SJSA1 (cell line): ENCODE measurements around the gene BZW1. TPM values are rescaled to one million over a fixed set of nuclear protein-coding genes. Genes with fewer than 3 reads are reported as not detected.
"Not testable (repeated sequence)": the region's sequence is repeated elsewhere in the genome, so short reads cannot be mapped to it uniquely, and the experiment has no call there.

Experiments used
- DNase-seq, 2 experiments: peaks; one replicate each; pipeline ENCODE4 v3.0.0-alpha.2; 2015 to 2020; ENCODE audit warnings: low spot score in 2 of 2, low read depth in 1 of 2
- H3K27ac ChIP-seq: fragments of 250-450 bp; sonication (Bioruptor Pico); 2 replicates; pipeline ENCODE4 v1.5.1; 2020; ENCODE audit warnings: mild to moderate bottlenecking, moderate library complexity
- H3K27me3 ChIP-seq: fragments of 250-450 bp; sonication (Bioruptor Pico); replicated peaks from 2 replicates; pipeline ENCODE4 v1.5.1; 2020; ENCODE audit warnings: mild to moderate bottlenecking, moderate library complexity
- H3K36me3 ChIP-seq: fragments of 250-450 bp; sonication (Bioruptor Pico); 2 replicates; pipeline ENCODE4 v1.5.1; 2020; ENCODE audit warnings: mild to moderate bottlenecking
- H3K4me1 ChIP-seq: fragments of 250-450 bp; sonication (Bioruptor Pico); replicated peaks from 2 replicates; pipeline ENCODE4 v1.6.1; 2021; ENCODE audit warnings: mild to moderate bottlenecking
- H3K4me3 ChIP-seq: fragments of 250-450 bp; sonication (Bioruptor Pico); 2 replicates; pipeline ENCODE4 v1.5.1; 2020; ENCODE audit warnings: mild to moderate bottlenecking
- H3K9me3 ChIP-seq: fragments of 250-450 bp; sonication (Bioruptor Pico); replicated peaks from 2 replicates; pipeline ENCODE4 v1.5.1; 2020; ENCODE audit warnings: mild to moderate bottlenecking
- total RNA-seq: library from RNA; depleted of rRNA; stranded (reverse); fragments of >200 nt; shearing (Covaris generic); gene quantifications from 2 replicates; pipeline ENCODE4 v1.2.3, GENCODE V29; 2014

BZW1 gene
- total RNA-seq, 1 experiment from 2014 or later = 508 TPM

DNA sequence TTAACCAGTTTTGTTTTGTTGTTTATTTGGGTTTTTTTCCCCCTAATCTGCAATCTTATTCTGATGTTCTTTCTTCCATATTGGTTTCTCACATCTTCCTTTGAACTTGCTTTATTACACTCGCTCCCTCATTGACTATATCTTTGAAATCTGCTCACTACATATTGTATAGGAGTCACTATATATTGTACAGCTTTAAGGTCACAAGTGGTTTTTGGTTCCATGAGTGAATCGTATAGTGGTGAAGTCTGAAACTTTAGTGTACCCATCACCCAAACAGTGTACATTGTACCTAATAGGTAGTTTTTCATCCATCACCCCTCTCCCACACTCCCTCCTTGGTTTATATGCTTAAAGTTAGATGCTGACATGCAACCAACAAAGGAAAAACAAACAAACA is 11.3 kb upstream of the BZW1 start:
- no peaks in the 10 kb centered on the region for H3K27me3 ChIP-seq
- H3K27ac ChIP-seq = no peak overlapping the region
- no peaks in the 10 kb centered on the region for H3K36me3 ChIP-seq
- no peaks in the 10 kb centered on the region for H3K9me3 ChIP-seq
- no peak overlapping the region for H3K4me3 ChIP-seq
- H3K4me1 ChIP-seq = no peaks in the 10 kb centered on the region
- no peak for DNase-seq

GRCh38 chr2:200801431-200801830 is 10.3 kb upstream of the BZW1 start:
- not testable (repeated sequence) for H3K4me3 ChIP-seq, H3K27ac ChIP-seq, DNase-seq, H3K27me3 ChIP-seq, H3K36me3 ChIP-seq, H3K4me1 ChIP-seq, H3K9me3 ChIP-seq

DNA sequence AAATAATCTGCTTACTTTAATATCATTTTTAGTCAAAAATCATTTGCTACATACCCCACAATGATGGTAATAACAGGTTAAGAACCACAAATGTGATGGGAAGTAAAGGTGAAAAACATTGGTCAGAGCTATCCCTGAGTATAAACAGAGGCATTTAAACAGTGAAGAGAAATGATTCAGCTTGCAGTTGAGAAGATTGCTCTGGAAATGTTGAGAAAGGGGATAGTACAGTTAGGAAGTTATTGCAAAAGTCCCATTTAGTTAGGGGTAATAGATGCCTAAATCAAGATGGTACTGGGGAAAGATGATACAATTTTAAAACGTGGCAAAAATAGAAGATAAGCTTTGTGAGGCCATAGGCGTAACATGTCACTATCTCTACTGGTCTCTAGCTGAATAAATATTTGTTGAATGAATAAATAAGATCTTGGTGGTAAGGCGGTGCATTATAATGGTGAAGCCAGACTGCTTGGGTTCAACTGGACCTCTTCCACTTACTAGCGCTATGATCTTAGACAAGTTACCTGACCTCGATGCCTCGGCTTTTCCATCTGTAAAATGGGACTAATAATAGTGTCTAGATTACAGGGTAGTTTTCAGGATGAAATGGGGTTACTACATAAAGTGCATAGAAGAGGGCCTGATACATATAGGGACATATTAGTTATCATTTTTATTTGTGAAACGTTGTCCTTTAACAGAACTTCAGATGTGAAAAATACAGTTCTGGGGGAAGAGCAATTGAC is 2.0 kb upstream of the BZW1 start:
- peaks cover 29% of the 10 kb centered on the region for H3K36me3 ChIP-seq
- no peak overlapping the region for H3K27ac ChIP-seq
- H3K27me3 ChIP-seq = no peaks in the 10 kb centered on the region
- H3K4me1 ChIP-seq = peaks cover 20% of the 10 kb centered on the region
- DNase-seq = no peak
- no peak overlapping the region for H3K4me3 ChIP-seq
- no peaks in the 10 kb centered on the region for H3K9me3 ChIP-seq

DNA sequence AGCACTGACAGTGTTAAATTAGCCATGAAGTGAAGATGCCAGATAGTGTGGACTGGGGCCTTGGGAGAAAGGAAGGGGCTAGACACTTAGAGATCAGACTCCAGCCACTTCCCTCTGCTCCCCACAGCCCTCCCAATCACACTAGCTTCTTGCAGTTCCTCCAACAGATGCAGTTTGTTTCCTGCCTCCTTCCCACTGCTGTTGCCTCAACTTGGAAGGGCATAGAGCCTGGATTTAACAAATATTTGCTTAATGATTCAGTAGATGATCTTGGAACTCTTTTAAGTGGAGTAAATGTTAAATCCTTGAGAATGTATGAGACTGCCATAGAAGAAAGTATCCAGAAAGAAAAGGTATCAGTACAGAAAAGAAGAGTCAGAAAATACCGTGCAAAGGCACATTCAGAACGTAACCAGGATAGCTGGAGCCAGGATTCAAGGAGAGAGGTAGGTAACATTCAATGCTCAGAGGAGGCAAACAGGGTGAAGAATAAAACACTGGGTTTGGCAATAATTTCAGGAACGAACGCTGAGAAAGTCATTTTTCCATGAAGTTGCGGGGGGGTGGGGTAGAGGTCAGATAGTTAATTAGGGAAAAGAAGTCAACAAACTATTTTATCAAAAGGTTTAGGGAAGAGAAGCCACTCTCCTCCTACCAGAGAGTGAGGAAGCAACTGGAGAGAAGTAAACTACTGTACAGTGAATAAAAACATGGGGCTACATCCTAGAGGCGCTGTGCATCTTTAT is 1.3 kb upstream of the BZW1 start:
- Histone ChIP-seq H3K27ac (peak overlapping the region; percentile 35; the same call in 1 of the 2 replicates), H3K27me3 (no peaks in the 10 kb centered on the region), H3K4me1 (peaks cover 20% of the 10 kb centered on the region), H3K9me3 (no peaks in the 10 kb centered on the region), H3K36me3 (peaks cover 37% of the 10 kb centered on the region), H3K4me3 (peak overlapping the region; percentile 93)
- peak in 1 of 2 experiments; percentile 22 for DNase-seq

DNA sequence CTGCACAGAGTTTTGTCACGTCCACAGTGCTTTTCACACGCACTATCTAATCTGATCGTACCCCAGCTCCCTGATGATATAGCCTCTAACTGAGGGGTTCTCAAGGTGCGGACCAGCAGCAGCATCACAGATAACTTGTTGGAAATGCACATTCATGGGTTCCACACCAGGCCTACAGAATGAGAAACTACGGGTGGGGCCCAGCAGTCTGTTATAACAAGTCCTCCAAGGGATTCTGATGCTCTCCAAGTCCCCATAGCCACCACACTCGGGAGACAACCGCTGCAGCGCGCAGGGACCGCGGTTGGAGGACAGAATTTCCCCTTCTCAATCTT is 745 bp upstream of the BZW1 start:
- H3K4me1 ChIP-seq = peaks cover 20% of the 10 kb centered on the region
- peaks cover 42% of the 10 kb centered on the region for H3K36me3 ChIP-seq
- peak overlapping the region; percentile 93 for H3K4me3 ChIP-seq
- no peak for DNase-seq
- H3K27me3 ChIP-seq = no peaks in the 10 kb centered on the region
- peak overlapping the region; percentile 35; the same call in 1 of the 2 replicates for H3K27ac ChIP-seq
- no peaks in the 10 kb centered on the region for H3K9me3 ChIP-seq

- Histone ChIP-seq H3K4me3 (peak overlapping the region; percentile 93), H3K27ac (peak overlapping the region; percentile 98), H3K27me3 (no peaks in the 10 kb centered on the region), H3K4me1 (peaks cover 20% of the 10 kb centered on the region), H3K9me3 (no peaks in the 10 kb centered on the region), H3K36me3 (peaks cover 56% of the 10 kb centered on the region)
- DNase-seq = peak; percentile 78 to 80
Observed at GRCh38 chr2:200812122-200813022, 662 bp downstream of the BZW1 start.

- peaks cover 76% of the 10 kb centered on the region for H3K36me3 ChIP-seq
- no peak overlapping the region for H3K4me3 ChIP-seq
- DNase-seq = no peak
Observed at GRCh38 chr2:200814276-200814815, 2.6 kb downstream of the BZW1 start.

GRCh38 chr2:200814917-200815316 is 3.2 kb downstream of the BZW1 start:
- Histone ChIP-seq H3K4me1 (peaks cover 24% of the 10 kb centered on the region), H3K27ac (no peak overlapping the region), H3K9me3 (no peaks in the 10 kb centered on the region), H3K36me3 (peaks cover 82% of the 10 kb centered on the region), H3K4me3 (no peak overlapping the region), H3K27me3 (no peaks in the 10 kb centered on the region)
- DNase-seq = no peak

More at GRCh38 chr2:200814276-200814815, 2.6 kb downstream of the BZW1 start:
- Histone ChIP-seq H3K4me1 (peaks cover 25% of the 10 kb centered on the region), H3K27ac (no peak overlapping the region), H3K9me3 (no peaks in the 10 kb centered on the region), H3K27me3 (no peaks in the 10 kb centered on the region)

GRCh38 chr2:200818732-200819131 is 7.0 kb downstream of the BZW1 start:
- not testable (repeated sequence) for DNase-seq, H3K9me3 ChIP-seq, H3K4me1 ChIP-seq, H3K4me3 ChIP-seq, H3K27ac ChIP-seq, H3K27me3 ChIP-seq
- peaks cover 86% of the 10 kb centered on the region for H3K36me3 ChIP-seq

DNA sequence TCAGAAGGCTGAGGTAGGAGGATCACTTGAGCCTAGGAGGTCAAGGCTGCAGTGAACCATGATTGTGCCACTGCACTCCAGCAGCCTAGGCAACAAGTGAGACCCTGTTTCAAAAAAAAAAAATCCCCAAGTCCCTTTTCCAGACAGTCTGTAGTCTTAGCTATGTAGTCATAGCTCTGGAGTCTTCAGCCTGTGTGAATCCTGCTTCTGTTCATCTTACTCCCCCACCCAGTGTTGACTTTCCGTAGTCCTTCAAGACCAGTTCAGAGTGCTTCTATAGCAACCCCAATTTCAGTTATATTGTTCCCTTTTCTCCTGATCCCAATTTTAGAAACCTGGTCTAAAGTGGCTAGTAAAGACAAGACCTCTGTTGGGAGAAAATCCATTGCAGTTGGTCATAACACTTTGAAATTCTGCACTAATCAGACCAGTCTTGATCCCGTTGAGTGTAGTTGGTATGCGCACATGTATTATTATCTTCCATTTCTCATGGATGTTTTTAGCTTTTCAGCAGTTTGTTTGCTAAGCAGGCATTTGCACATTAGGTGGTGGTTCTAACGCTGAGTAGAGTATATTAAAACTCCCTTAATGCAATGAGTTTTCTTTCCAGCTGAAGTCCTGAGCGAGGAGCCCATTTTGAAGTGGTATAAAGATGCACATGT is 9.0 kb downstream of the BZW1 start:
- no peaks in the 10 kb centered on the region for H3K9me3 ChIP-seq
- H3K27me3 ChIP-seq = no peaks in the 10 kb centered on the region
- H3K36me3 ChIP-seq = peaks cover 78% of the 10 kb centered on the region
- H3K27ac ChIP-seq = no peak overlapping the region
- DNase-seq = no peak
- peaks cover 5% of the 10 kb centered on the region; the same call in 1 of the 2 replicates for H3K4me1 ChIP-seq
- H3K4me3 ChIP-seq = no peak overlapping the region

- no peaks in the 10 kb centered on the region for H3K27me3 ChIP-seq
- H3K9me3 ChIP-seq = no peaks in the 10 kb centered on the region
- peaks cover 68% of the 10 kb centered on the region for H3K36me3 ChIP-seq
- no peak overlapping the region for H3K4me3 ChIP-seq
- DNase-seq = no peak
- H3K27ac ChIP-seq = no peak overlapping the region
- H3K4me1 ChIP-seq = peaks cover 5% of the 10 kb centered on the region; the same call in 1 of the 2 replicates
Observed at GRCh38 chr2:200821686-200822245, 10.1 kb downstream of the BZW1 start.

DNA sequence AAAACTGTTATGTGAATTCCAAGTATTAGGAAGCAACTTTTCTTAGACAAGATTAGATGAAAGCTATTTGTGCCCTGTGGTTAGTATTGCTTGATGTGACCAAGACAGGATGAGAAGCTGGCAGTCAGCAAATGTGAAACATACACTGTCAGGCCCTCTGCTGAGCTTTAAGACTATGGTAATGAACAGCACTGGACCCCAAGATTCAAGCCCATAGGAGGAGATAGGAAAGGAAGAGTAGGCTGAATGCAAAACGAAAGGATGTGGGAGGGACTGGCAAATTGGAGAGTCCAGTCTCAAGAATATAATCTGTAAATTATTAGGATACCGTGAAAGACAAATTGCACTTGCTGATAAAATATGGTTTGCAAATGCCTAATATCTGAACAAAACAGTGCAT is 16.4 kb downstream of the BZW1 start:
- Histone ChIP-seq H3K27ac (no peak overlapping the region), H3K9me3 (no peaks in the 10 kb centered on the region), H3K27me3 (no peaks in the 10 kb centered on the region), H3K36me3 (peaks cover 14% of the 10 kb centered on the region), H3K4me3 (no peak overlapping the region), H3K4me1 (no peaks in the 10 kb centered on the region)
- DNase-seq = no peak
